ENCODE measurements around the gene EGFR.
"Not testable (repeated sequence)": the region's sequence is repeated elsewhere in the genome, so short reads cannot be mapped to it uniquely, and the experiment has no call there.

EGFR gene

GRCh38 chr7:55016061-55016745 is 2.6 kb upstream of the EGFR start:
- DNase-seq, result no peak

DNA sequence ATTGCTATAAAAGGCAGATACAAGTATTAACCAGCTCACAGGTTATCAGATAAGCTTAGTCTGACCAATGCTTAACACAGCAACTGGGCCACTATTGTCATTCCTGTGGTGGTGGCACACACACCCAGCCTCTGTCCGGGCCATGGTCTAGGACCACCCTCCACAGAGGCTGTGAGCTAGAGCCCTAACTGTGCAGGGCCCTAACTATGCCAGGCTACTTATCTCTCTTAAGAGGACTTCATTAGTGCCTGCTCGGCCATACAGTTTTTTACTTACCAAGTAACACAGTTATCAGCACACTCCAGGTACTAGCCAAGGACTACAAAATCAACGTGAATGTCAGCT is 2.1 kb upstream of the EGFR start:
- no peak for DNase-seq

DNA sequence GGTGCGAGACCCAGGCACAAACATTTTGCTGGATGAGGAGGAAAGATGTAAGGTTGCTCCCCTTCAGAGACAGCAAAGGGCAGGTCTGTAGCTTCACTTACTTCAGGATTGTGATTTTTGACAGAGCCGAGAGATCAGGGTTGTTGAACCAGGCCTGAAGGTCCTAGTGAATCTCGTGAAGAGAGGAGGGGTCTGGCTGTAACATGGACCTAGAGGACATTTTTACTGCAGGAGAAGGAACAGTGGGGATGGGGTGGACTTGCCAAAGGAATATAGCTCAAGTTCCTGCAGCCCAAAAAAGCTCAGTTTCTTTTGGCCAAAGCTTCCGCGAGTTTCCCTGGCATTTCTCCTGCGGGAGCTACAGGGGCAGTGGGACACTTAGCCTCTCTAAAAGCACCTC is 976 bp upstream of the EGFR start:
- no peak for DNase-seq

DNA sequence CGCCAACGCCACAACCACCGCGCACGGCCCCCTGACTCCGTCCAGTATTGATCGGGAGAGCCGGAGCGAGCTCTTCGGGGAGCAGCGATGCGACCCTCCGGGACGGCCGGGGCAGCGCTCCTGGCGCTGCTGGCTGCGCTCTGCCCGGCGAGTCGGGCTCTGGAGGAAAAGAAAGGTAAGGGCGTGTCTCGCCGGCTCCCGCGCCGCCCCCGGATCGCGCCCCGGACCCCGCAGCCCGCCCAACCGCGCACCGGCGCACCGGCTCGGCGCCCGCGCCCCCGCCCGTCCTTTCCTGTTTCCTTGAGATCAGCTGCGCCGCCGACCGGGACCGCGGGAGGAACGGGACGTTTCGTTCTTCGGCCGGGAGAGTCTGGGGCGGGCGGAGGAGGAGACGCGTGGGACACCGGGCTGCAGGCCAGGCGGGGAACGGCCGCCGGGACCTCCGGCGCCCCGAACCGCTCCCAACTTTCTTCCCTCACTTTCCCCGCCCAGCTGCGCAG is 424 bp downstream of the EGFR start:
- DNase-seq, result no peak

GRCh38 chr7:55019691-55020465 is 1.1 kb downstream of the EGFR start:
- DNase-seq, result no peak

- DNase-seq, result no peak
These were observed 1.7 kb downstream of the EGFR start for GRCh38 chr7:55020466-55020871.

DNA sequence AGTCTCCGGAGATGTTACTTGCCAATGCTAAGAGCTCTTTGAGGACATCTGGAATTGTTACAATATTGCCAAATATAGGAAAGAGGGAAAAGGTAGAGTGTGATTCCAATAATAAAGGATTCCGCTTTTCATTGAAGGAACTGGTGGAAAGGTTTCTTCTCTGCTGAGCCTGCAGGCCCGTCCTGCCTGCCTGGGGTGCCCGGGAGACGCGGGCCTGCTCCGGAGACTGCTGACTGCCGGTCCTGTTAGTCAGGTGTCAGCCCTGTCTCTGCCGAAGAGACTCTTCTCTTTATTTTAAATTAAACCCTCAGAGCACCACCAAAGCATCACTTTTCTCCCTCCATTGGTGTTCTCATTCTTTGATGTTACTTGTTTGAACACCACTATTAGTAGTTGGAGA is 2.2 kb downstream of the EGFR start:
- DNase-seq, result no peak

DNA sequence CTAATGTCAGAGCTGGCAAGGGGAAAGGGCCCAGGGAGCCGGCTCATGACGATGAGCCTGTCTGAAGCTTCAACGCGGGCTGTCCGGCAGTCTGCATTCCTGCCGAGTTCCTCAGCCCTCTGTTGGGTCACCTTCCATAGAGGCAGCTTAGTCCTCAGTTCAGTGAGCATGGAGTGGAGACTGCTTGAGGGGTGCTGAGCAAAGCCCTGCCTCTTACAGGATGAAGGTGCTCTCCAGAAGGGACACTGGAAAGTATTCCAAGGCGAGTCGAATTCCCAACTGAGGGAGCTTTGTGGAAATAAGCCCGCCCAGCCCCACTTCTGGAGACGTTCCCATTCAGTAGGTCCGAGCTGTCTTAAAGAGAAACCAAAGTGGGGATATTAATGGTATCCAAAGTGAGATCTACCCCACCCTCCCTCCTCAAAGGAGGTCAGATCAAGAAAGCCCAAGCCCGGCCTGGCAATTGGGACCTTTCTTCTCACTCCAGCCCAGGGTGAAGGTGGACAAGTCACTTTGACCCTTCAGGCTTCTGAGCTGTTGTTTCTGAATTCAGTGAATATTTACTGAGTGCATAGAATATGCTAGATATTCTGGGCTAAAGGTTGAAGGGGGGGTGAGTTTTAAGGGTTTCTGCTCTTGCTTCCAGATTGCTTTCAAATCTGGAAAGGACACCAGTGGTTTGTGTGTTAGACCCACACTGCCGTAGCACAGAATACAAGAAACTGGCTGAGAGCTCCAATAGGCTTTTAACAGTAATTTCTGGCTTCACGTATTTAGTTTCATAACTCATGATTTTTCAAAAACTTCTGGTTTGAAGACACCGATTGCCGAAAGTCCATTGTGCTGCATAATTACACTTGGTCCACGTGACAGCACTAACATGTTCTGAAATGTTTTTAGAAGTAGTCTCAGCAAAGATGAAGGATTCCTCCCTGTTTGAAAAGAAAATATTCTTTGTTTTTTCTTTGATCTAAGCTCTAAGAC is 3.5 kb downstream of the EGFR start:
- DNase-seq, result no peak

DNA sequence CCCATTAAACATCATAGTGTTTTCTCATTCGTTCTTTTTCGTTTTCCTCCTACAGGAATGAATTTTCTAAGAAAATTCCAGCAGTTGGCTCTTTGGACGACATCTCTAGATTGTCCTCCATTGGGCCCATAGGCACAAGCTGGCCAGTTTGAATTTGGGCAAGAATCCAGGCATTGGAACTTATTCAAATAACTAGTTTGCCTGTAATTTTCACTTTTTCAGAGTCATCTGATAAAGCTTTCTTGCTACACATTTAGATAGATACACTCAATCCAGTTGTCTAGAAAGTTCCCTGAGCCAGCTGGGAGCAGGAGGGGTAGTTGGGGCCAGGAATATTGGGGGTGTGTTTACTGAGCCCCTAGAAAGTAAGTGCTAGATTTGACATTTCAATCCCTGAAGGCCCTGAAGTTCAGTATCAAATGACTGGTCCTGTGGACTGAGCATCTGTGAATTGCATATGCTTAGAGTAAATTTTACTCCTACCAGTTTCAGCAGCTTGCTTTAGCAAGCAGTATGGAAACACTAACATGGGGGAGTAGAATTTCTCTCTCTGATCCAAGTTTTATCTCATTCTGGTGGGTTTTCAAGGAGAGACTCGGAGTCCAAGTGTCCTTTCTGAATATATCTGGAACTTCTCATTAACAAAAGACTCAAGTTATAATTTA is 5.2 kb downstream of the EGFR start:
- DNase-seq, result no peak

GRCh38 chr7:55024776-55025175 is 6.0 kb downstream of the EGFR start:
- DNase-seq, result no peak

DNA sequence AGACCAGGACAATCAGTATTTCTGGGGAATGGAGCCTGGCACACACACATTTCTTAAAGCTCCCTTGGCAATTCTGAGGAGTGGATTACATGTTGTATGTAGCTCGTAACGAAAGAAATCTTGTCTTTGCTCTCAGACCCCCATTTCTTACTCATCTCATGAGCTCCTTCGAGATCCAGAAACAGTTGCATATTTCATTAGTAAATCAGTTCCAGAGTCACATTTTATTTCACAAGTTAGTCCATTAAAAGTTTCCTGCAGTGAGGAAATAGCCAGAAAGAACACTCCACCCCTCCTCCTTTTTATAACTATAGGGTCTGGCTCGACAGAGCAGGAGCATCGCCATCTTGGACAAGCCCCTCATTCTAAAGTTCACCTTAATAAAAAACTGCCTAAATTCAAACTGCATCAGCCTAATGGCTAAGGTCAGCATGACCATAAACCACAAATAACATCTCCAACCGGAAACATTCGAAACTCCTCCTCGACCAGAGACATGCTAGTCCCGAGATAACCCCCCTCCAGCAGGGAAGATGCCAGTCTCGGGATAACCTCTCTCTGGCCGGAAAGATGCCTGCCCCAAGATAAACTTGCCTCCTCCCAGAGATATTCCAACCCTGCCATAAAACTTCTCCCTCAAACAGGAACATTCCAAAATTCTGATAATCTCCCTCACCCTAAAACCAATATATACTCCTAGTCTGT is 7.4 kb downstream of the EGFR start:
- no peak for DNase-seq

GRCh38 chr7:55026867-55027490 is 8.2 kb downstream of the EGFR start:
- DNase-seq, result no peak

DNA sequence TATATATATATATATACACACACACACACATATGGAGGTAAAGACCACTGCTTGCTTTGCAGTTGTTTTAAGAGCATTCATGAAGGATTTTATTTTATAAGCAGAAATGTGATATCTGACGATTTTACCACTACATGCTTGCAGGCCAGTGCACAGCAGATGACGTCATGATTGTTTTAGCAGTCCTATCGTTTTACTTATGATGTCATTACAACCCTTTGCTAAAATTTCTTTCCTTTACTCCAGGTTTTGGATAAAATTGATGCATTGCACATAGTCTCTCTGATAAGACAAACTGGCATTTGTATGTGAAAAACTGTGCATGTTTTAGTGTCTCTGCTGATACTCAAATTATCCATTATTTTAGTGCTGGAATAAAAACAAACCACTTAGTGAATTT is 9.2 kb downstream of the EGFR start:
- DNase-seq, result no peak

DNA sequence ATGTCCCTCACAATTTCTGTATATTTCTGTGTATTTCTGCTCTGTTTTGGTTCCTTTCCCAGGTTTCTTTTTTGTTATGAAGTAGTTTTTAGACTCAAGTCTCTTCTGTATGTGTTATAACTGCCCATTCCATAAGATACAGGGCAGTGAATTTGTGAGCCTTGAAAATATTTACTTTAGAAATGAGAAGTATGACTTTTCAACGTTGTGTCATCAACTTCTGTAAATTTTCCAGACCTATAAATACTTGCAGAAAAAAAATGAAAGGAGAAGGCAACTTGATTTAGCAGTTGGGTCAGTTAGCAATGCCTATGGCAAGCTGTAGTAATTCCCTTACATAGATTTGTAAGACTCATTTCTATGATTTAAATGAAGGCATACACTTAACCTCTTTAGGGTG is 11.5 kb downstream of the EGFR start:
- no peak for DNase-seq

DNA sequence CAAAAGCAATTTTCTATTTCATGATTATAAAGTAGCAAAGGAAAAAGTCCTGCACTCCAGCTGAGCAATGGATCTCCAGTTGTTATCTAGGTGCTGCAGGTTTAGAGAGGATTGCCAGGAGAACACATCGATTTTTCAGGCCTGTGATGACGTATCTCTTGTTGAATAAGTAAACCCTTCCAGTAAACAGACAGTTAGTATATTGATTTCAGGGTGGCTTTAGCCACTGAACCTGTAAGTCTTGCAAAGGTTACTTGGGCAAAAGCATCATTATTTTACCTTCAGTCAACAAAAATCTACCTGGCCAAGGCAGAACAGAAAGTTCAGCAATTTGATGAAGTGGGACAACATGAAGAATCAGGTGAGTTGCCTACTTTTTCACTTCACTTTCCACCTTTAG is 12.3 kb downstream of the EGFR start:
- DNase-seq, result no peak

DNA sequence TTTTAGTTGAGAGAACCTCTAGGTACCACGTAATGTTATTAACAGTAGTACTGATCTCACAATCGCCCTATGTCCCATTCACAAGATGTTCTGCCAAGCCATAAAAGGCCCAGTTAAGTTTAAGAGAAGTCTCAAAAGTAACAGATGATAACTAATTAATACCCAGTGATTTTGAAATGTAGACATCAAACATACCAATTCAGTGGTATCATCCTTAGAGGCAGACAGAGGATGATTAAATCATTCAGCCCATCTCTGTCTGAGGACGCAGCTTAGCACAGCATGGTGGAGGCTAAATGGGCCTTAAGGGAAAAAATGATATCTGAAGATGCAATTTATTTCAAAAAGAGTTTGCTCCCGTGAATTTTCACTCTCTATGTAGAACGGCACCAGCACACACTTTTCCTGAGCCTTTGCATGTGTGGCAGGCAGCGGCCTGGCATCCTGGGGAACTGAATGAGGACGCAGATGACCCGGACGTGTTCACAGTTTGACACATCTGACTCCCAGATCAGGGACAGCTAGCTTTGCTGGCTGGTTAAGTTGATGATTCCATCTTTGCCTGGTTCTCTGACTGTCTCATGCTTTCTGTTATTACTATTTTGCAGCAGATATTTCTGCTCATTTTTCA is 13.4 kb downstream of the EGFR start:
- no peak for DNase-seq

DNA sequence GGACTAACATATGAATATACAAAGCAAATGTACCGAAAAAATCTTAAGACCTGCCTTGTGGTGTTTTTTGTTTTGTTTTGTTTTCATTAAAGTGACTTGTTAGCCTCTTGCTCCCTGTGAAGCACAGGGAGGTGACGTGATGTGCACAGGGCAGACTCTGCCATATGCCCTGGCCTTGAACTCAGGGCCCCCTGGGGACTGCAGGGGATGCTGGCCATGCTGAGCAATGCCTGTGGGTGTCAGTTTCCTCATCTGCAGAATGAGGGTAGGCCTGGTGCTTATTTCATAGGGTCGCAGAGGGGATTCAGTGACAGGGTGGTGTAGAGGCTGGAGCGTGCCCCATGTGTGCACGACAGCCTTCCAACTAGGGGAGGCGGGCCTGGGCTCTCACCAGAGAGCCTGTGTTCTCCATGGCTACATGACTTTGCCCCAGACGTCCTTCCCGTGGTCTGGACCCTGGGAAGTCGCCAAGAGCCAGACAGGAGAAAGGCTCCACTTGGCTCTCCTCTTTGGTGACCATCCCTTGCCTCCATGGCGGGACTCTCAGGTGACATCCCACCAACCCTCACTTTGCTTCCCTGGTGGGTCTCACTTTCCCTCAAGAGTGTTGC is 14.5 kb downstream of the EGFR start:
- no peak for DNase-seq

DNA sequence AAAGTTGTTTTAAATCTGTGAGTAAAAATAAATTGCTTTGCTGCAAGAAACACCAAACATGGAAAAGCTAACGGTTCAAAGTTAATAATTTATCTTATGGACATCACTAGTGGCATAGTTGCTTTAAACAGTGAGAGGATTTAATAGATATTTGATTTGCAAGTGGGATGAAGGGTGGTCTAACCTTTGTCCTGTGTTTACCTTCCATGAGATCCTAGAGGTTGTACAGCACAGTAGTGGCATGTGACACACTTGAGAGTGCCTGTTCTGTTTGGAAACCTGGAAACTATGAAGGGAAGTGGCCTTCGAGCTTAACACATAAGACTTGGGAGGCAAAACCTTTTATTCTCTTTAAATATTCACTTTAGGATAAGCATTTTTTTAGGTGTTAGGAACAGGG is 16.0 kb downstream of the EGFR start:
- DNase-seq, result no peak

DNA sequence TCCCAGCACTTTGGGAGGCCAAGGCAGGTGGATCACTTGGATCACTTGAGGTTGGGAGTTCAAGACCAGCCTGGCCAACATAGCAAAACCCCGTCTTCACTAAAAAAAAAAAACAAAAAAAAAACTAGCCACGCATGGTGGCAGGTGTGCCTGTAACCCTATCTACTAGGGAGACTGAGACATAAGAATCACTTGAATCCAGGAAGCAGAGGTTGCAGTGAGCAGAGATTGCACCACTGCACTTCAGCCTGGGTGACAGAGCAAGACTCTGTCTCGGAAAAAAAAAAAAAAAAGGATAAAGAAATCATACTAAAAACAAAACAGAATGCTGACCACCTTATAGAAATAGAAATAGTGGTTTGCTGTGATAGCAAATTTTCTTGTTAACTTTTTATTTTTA is 16.6 kb downstream of the EGFR start:
- DNase-seq, result not testable (repeated sequence)

DNA sequence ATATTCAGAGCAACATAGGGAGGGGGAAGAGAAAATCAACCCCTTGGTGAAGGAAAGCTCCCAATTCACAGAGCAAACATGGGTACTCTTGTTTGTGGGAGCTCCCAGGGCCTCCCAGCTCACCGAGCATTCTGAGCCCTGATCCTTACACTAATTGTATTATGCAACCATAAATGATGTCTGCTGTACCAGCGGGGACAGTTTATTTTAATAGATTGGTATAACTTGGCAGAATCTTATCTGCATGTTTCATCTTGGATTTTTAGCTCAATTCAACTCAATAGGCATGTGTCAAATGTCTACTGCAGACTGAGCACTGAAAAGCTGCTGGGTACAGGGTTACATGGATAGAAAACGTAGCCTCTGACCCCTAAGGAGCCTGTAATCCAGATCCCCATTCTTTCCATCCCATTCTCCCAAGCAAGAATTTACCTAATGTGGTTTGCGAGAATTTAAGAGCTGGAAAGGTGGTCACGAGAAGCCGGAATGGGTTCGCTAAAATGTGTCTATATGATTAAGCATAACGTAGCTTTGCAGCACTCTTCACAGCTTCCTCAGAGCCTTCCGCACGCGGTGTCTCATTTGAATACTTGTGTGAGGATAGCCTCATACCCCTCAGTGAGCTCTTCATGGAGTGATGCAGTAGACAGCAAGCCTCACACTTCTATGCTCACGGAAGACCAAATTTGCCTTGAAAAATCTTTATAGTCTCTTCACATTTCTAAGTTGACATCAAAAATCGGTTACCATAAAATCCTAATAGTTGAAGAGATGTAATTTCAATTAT is 18.3 kb downstream of the EGFR start:
- no peak for DNase-seq
